GM12865 (cell line): ENCODE results near the gene SLC17A2.

Source experiments
- DNase-seq: peaks from one replicate; pipeline ENCODE4 v3.0.0; 2010; ENCODE audit warnings: low read depth
- H3K4me3 ChIP-seq: 2 replicates; pipeline ENCODE4 v1.5.1; 2011; ENCODE audit warnings: mild to moderate bottlenecking, low read depth, low read length, control low read depth
- CTCF ChIP-seq: IDR thresholded peaks from 2 replicates; pipeline ENCODE4 v1.5.1; 2011; ENCODE audit warnings: low read length, control low read depth, low read depth, inconsistent platforms; ENCODE audit not compliant: insufficient read depth; ENCODE audit errors: missing control alignments

SLC17A2 gene

GRCh38 chr6:25874822-25875562 is 55.5 kb downstream of the SLC17A2 start:
- DNase-seq, result no peak
- TF ChIP-seq CTCF, result no peak
- H3K4me3 ChIP-seq, result no peak overlapping the region

GRCh38 chr6:25874118-25874517 is 56.4 kb downstream of the SLC17A2 start, which contains the start of gene SLC17A3:
TSS of gene SLC17A3 (minus strand) at chr6:25874243. CDS start at chr6:25868387, 5,856 bp downstream.
- H3K4me3 ChIP-seq, result no peak within 1 kb of the TSS
- TF ChIP-seq CTCF, result no peak
- no peak for DNase-seq

- DNase-seq, result no peak
Measured at GRCh38 chr6:25872814-25873213, 57.7 kb downstream of the SLC17A2 start.

GRCh38 chr6:25869840-25870239 is 60.7 kb downstream of the SLC17A2 start:
- no peak overlapping the region for H3K4me3 ChIP-seq
- no peak for DNase-seq
- no peak for TF ChIP-seq CTCF

More at GRCh38 chr6:25872814-25873213, 57.7 kb downstream of the SLC17A2 start:
- no peak for TF ChIP-seq CTCF
- no peak overlapping the region for H3K4me3 ChIP-seq

- TF ChIP-seq CTCF, result no peak
- no peak for DNase-seq
- H3K4me3 ChIP-seq, result no peak overlapping the region
Measured at GRCh38 chr6:25868436-25869183, 61.9 kb downstream of the SLC17A2 start.

GRCh38 chr6:25866011-25866410 is 64.5 kb downstream of the SLC17A2 start:
- H3K4me3 ChIP-seq, result no peak overlapping the region
- DNase-seq, result no peak
- no peak for TF ChIP-seq CTCF
